ENCODE results near the gene RANBP3. TPM values are rescaled to one million over a fixed set of nuclear protein-coding genes. Genes with fewer than 3 reads are reported as not detected.

Gene RANBP3
- total RNA-seq, 1 experiment from 2014 or later: 59.5 TPM

- no peak for DNase-seq (ENCODE audit: unreplicated experiment)
- peaks cover 14% of the 10 kb centered on the region for H3K36me3 Mint-ChIP-seq (ENCODE audit: insufficient read depth, unreplicated experiment)
- TF ChIP-seq CTCF (IDR thresholded peaks at IDR 0.05; ENCODE audit: unreplicated experiment): no peak
- intact Hi-C loops (cut with micrococcal nuclease): no loop called here
- H3K27me3 Mint-ChIP-seq (ENCODE audit: insufficient read depth, unreplicated experiment): no peaks in the 10 kb centered on the region
- no peaks in the 10 kb centered on the region for H3K9me3 Mint-ChIP-seq (ENCODE audit: unreplicated experiment)
- POLR2A ChIA-PET: interaction anchor here (0.6 kb wide), 1 partner anchor 234 kb away, joined by 4 read pairs; no protein-coding TSS in a partner anchor
- CTCF ChIA-PET: interaction anchor here (0.6 kb wide), 1 partner anchor 258 kb away, joined by 3 read pairs; no protein-coding TSS in a partner anchor
- H3K4me3 Mint-ChIP-seq (ENCODE audit: unreplicated experiment): no peak overlapping the region
- H3K27ac Mint-ChIP-seq (ENCODE audit: low read depth, unreplicated experiment): no peak overlapping the region
- BruUV-seq (replicated peaks): no TSS peak
- H3K4me1 Mint-ChIP-seq (ENCODE audit: insufficient read depth, unreplicated experiment): peaks cover 25% of the 10 kb centered on the region
Measured at GRCh38 chr19:5973867-5974635, 3.9 kb downstream of the RANBP3 start.

GRCh38 chr19:5973376-5973775, 4.6 kb downstream of the RANBP3 start:
- no peak for DNase-seq (ENCODE audit: unreplicated experiment)
- H3K4me3 Mint-ChIP-seq (ENCODE audit: unreplicated experiment): no peak overlapping the region
- POLR2A ChIA-PET: no interaction called here
- no peaks in the 10 kb centered on the region for H3K27me3 Mint-ChIP-seq (ENCODE audit: insufficient read depth, unreplicated experiment)
- BruUV-seq (replicated peaks): no TSS peak
- H3K4me1 Mint-ChIP-seq (ENCODE audit: insufficient read depth, unreplicated experiment): peaks cover 32% of the 10 kb centered on the region
- peaks cover 14% of the 10 kb centered on the region for H3K36me3 Mint-ChIP-seq (ENCODE audit: insufficient read depth, unreplicated experiment)
- CTCF ChIA-PET: interaction anchor here (0.6 kb wide), 2 partner anchors 14 to 259 kb away, joined by 3 read pairs; no protein-coding TSS in a partner anchor
- no peak for TF ChIP-seq CTCF (IDR thresholded peaks at IDR 0.05; ENCODE audit: unreplicated experiment)
- H3K27ac Mint-ChIP-seq (ENCODE audit: low read depth, unreplicated experiment): no peak overlapping the region
- no peaks in the 10 kb centered on the region for H3K9me3 Mint-ChIP-seq (ENCODE audit: unreplicated experiment)
- intact Hi-C loops (cut with micrococcal nuclease): no loop called here

- ChIA-PET POLR2A (interaction anchor here (0.7 to 1.1 kb wide), 2 partner anchors 97 to 181 kb away, joined by 3 read pairs; partner anchors contain the start of gene DUS3L), CTCF (interaction anchor here (0.6 to 0.8 kb wide), 2 partner anchors 10 to 881 kb away, joined by 3 read pairs; no protein-coding TSS in a partner anchor)
- Mint-ChIP-seq H3K36me3 (ENCODE audit: insufficient read depth, unreplicated experiment) (peaks cover 24% of the 10 kb centered on the region), H3K4me1 (ENCODE audit: insufficient read depth, unreplicated experiment) (peaks cover 42% of the 10 kb centered on the region), H3K4me3 (ENCODE audit: unreplicated experiment) (no peak overlapping the region), H3K27me3 (ENCODE audit: insufficient read depth, unreplicated experiment) (no peaks in the 10 kb centered on the region), H3K27ac (ENCODE audit: low read depth, unreplicated experiment) (no peak overlapping the region), H3K9me3 (ENCODE audit: unreplicated experiment) (no peaks in the 10 kb centered on the region)
- BruUV-seq (replicated peaks): no TSS peak
- intact Hi-C loops (cut with micrococcal nuclease): no loop called here
- no peak for TF ChIP-seq CTCF (IDR thresholded peaks at IDR 0.05; ENCODE audit: unreplicated experiment)
- no peak for DNase-seq (ENCODE audit: unreplicated experiment)
Measured at GRCh38 chr19:5972355-5972731, 5.6 kb downstream of the RANBP3 start.

GRCh38 chr19:5971714-5972354, 6.1 kb downstream of the RANBP3 start:
- Mint-ChIP-seq H3K27ac (ENCODE audit: low read depth, unreplicated experiment) (no peak overlapping the region), H3K9me3 (ENCODE audit: unreplicated experiment) (no peaks in the 10 kb centered on the region), H3K27me3 (ENCODE audit: insufficient read depth, unreplicated experiment) (no peaks in the 10 kb centered on the region), H3K4me1 (ENCODE audit: insufficient read depth, unreplicated experiment) (peaks cover 47% of the 10 kb centered on the region), H3K4me3 (ENCODE audit: unreplicated experiment) (no peak overlapping the region), H3K36me3 (ENCODE audit: insufficient read depth, unreplicated experiment) (peaks cover 29% of the 10 kb centered on the region)
- CTCF ChIA-PET: interaction anchor here (0.6 to 0.8 kb wide), 2 partner anchors 11 to 880 kb away, joined by 3 read pairs; no protein-coding TSS in a partner anchor
- BruUV-seq (replicated peaks): no TSS peak
- no peak for DNase-seq (ENCODE audit: unreplicated experiment)
- intact Hi-C loops (cut with micrococcal nuclease): no loop called here
- no peak for TF ChIP-seq CTCF (IDR thresholded peaks at IDR 0.05; ENCODE audit: unreplicated experiment)
- POLR2A ChIA-PET: interaction anchor here (0.7 to 1.1 kb wide), 2 partner anchors 97 to 181 kb away, joined by 3 read pairs; partner anchors contain the start of gene DUS3L

All from MCF 10A (cell line).